ENCODE data around the gene NRG3.

Gene NRG3

DNA sequence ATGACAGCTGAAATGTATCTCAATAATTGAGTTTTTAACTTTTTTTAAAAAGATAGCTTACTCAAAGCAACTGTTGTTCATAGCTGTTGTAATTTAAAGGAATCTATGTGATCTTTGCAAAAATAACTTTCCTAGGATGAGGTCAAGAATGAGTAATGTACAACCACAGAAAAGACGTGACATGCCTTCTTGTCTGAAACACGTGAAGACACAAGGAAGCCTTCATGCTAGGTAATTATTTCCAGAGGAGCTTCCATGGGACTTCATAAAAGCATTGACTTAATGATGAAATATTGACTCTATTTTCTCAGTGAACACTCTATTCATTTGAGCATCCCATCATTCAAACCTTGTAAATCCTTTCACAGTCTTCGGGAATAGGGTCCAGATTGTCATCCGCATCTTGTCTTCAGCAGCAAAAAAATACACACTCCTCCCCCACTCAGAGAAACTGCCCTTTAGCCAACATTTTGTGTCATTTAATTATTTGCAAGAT, 528.0 kb downstream of the NRG3 start:
- TF ChIP-seq, protein P1, sequence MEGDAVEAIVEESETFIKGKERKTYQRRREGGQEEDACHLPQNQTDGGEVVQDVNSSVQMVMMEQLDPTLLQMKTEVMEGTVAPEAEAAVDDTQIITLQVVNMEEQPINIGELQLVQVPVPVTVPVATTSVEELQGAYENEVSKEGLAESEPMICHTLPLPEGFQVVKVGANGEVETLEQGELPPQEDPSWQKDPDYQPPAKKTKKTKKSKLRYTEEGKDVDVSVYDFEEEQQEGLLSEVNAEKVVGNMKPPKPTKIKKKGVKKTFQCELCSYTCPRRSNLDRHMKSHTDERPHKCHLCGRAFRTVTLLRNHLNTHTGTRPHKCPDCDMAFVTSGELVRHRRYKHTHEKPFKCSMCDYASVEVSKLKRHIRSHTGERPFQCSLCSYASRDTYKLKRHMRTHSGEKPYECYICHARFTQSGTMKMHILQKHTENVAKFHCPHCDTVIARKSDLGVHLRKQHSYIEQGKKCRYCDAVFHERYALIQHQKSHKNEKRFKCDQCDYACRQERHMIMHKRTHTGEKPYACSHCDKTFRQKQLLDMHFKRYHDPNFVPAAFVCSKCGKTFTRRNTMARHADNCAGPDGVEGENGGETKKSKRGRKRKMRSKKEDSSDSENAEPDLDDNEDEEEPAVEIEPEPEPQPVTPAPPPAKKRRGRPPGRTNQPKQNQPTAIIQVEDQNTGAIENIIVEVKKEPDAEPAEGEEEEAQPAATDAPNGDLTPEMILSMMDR (conservative IDR thresholded peaks at IDR 0.05), result no peak
- H3K27ac ChIP-seq, result no peak overlapping the region

GRCh38 chr10:82409671-82410070, 534.7 kb downstream of the NRG3 start:
- H3K27ac ChIP-seq, result no peak overlapping the region
- TF ChIP-seq, protein P1 (conservative IDR thresholded peaks at IDR 0.05), result no peak

DNA sequence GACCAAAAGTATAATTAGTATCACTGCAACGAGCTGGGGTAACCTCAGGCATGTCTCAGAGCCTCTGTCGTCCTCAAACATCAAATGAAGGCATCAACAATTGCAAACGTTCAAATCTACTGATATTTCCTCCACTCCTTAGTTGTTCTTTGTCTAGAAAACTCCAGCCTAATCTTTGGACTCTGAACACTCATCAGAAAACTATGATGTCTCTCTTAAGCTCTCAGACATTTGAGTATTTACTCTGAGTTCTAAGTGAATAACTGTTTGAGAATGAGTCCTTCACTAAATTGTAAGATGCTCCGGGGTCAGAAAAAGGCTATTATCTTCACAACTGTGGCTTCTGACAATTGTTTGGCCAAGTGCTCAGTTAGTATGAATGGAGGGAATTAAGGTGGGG, 536.4 kb downstream of the NRG3 start:
- TF ChIP-seq, protein P1 (conservative IDR thresholded peaks at IDR 0.05), result no peak
- H3K27ac ChIP-seq, result no peak overlapping the region

GRCh38 chr10:82420001-82420400, 545.0 kb downstream of the NRG3 start:
- H3K27ac ChIP-seq, result no peak overlapping the region
- TF ChIP-seq, protein P1 (conservative IDR thresholded peaks at IDR 0.05), result no peak

DNA sequence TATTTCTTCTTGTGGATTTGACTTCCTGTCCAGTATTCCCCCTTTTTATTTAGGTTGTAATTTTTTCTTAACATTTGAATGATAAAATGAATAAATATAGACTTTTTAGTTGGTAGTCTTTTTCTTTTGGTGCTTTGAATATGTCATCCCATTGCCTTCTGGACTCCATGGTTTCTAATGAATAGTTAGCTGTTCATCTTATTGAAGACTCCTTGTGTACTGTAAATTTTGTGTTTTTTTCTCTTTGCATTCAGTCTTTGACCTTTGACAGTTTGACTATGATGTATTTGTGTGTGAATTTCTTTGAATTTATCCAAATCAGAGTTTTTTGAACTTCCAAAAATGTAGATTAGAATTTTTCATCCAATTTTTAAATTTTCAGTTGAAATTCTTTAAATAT, 554.3 kb downstream of the NRG3 start:
- TF ChIP-seq, protein P1 (conservative IDR thresholded peaks at IDR 0.05), result no peak
- H3K27ac ChIP-seq, result no peak overlapping the region

- TF ChIP-seq, protein P1 (conservative IDR thresholded peaks at IDR 0.05), result no peak
- no peak overlapping the region for H3K27ac ChIP-seq
Measured at GRCh38 chr10:82438277-82438676, 563.3 kb downstream of the NRG3 start.

GRCh38 chr10:82440775-82441174, 565.8 kb downstream of the NRG3 start:
- no peak overlapping the region for H3K27ac ChIP-seq
- TF ChIP-seq, protein P1 (conservative IDR thresholded peaks at IDR 0.05), result no peak

All from VCaP (cell line).